HUDEP-2 (cell line): ENCODE measurements around the gene PMEL.
"Not testable (repeated sequence)": the region's sequence is repeated elsewhere in the genome, so short reads cannot be mapped to it uniquely, and the experiment has no call there.

ENCODE experiments used
- DNase-seq, 76 experiments: peaks; one replicate each; lab custom pipeline; 2025; ENCODE audit not compliant: unreplicated experiment in 76 of 76; lab: John Stamatoyannopoulos, UW

The PMEL gene

GRCh38 chr12:55925870-55926737 lies 39.7 kb downstream of the PMEL start:
- peak in 1 of 76 experiments; percentile 55 for DNase-seq

DNA sequence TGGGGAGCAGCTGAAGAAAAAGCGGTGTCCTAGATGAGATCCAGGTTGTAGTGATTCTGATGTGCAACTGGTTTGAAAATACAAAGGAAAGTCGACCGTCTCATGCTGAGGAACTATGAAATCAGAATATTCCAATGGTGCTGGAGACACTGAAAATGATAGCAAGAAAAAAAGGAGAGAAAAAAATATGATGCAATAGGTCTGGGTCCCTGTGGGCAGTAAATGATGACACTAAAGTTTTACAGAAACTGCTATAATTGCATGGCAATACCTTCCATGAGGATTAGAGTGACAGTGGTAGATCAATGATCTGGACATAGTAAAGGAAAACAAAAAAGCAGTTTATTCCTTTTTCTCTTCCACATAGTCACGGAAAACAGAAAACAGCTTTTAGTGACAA lies 40.5 kb downstream of the PMEL start:
- no peak for DNase-seq

- DNase-seq, result not testable (repeated sequence)
Measured at GRCh38 chr12:55923648-55924047, 42.2 kb downstream of the PMEL start.

DNA sequence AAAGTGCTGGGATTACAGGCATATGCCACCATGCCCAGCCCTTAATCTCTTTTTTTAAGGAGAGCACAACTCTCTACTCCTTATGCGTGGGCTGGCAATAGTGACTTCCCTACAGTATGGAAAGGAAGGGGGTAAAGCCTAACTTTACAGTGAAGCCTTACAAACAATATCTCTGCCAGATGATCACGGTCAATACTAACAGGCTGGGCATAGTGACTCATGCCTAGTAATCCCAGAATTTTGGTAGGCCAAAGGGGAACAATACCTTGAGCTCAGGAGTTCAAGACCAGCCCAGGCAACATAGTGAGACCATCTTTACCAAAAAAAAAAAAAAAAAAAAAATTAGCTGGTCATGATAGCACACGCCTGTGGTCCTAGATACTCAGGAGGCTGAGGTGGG lies 43.7 kb downstream of the PMEL start:
- no peak for DNase-seq

GRCh38 chr12:55919032-55919431 lies 46.8 kb downstream of the PMEL start:
- not testable (repeated sequence) for DNase-seq

DNA sequence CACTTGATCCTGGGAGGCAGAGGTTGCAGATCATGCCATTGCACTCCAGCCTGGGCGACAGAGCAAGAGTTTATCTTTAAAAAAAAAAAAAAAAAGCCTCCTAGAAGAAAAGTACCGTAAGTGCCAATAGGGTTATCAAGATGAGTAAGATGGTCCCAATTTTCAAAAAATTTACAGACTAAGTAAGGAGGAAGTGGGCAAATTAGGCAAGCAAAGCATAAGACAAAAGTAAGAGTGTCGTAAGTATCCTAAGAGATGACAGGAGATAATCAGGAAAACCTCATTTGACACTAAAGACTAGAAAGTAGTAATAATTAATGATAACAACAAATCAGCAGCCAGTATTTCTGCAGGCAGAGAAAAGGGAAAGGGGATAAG lies 50.4 kb downstream of the PMEL start:
- DNase-seq, result no peak

DNA sequence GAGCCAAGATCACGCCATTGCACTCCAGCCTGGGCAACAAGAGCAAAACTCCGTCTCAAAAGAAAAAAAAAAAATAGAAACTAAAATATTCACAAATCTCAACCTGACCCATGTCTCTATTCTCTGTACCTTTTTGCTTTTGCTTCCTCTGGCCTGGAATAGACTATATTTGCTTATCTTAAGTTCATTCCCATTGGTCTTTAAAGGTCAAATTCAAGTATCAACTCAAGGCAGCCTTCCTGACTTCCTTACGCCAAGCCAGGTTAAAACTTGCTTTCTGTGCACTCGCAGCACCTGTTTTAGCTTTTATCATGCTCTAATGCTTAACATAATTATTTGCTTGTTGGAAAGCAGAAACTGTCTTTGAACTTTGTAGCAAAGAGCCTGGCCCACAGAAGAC lies 52.9 kb downstream of the PMEL start:
- no peak for DNase-seq

- DNase-seq, result no peak
Measured at GRCh38 chr12:55909513-55909884, 56.3 kb downstream of the PMEL start.

GRCh38 chr12:55908726-55909512 lies 56.9 kb downstream of the PMEL start:
- no peak for DNase-seq

- no peak for DNase-seq
Measured at GRCh38 chr12:55906056-55906455, 59.8 kb downstream of the PMEL start.
